Sigmoid colon (tissue), 7 donors: ENCODE measurements around the gene SLC51B. TPM values are rescaled to one million over a fixed set of nuclear protein-coding genes. Genes with fewer than 3 reads are reported as not detected.

Source experiments
- DNase-seq: peaks from one replicate; pipeline ENCODE4 v3.0.0-alpha.2; 2019
- H3K27ac ChIP-seq, 4 donors: fragments of 200-600 bp; sonication (generic); one replicate each; pipeline ENCODE4 v1.5.1; 2016 to 2019; ENCODE audit warnings: mild to moderate bottlenecking in 1 of 4
- H3K27me3 ChIP-seq, 3 donors: fragments of 200-600 bp; sonication (generic); one replicate each; pipeline ENCODE4 v1.5.1; 2019; ENCODE audit warnings: mild to moderate bottlenecking in 1 of 3
- H3K36me3 ChIP-seq, 4 donors: fragments of 200-600 bp; sonication (generic); one replicate each; pipeline ENCODE4 v1.5.1; 2016 to 2019
- H3K4me1 ChIP-seq, 4 donors: fragments of 200-600 bp; sonication (generic); one replicate each; pipeline ENCODE4 v1.5.1; 2017 to 2019
- H3K4me3 ChIP-seq, 4 donors: fragments of 200-600 bp; sonication (generic); one replicate each; pipeline ENCODE4 v1.5.1; 2017 to 2019; ENCODE audit warnings: mild to moderate bottlenecking in 2 of 4, moderate library complexity in 1 of 4
- H3K9me3 ChIP-seq, 4 donors: fragments of 200-600 bp in 3 of 4; sonication (generic) in 3 of 4; one replicate each; pipeline versions ENCODE4 v1.5.1 to v1.6.1; 2013 to 2019
- EP300 ChIP-seq, 4 donors: sonication (generic); formaldehyde crosslinking; IDR thresholded peaks; one replicate each; pipeline ENCODE4 v1.6.1; 2017; ENCODE audit warnings: antibody characterized with exemption in 4 of 4
- POLR2A ChIP-seq, 2 donors: fragments of 450-650 bp; IDR thresholded peaks; one replicate each; pipeline ENCODE4 v1.6.1; 2016; ENCODE audit warnings: antibody characterized with exemption in 2 of 2, mild to moderate bottlenecking in 2 of 2, moderate library complexity in 2 of 2
- POLR2AphosphoS5 ChIP-seq, 4 donors: sonication (generic); formaldehyde crosslinking; IDR thresholded peaks; one replicate each; pipeline ENCODE4 v1.6.1; 2017; ENCODE audit warnings: antibody characterized with exemption in 4 of 4
- WGBS, 2 donors: extraction: QIAGEN DNeasy Blood & Tissue Kit; methylation state at CpG; one replicate each; pipeline ENCODE4 v1.1.7; 2013; 5-methylcytosine and 5-hydroxymethylcytosine counted together
- intact Hi-C: fragments of 100-400 bp; cut with DNase I; formaldehyde crosslinking; loops from one replicate; pipeline ENCODE4 v1.15.1; 2023
- polyA plus RNA-seq, 3 donors: library from polyadenylated mRNA; stranded (reverse); fragments of 200-250 nt; gene quantifications; one replicate each; pipeline ENCODE4 v1.2.3, GENCODE V29; 2013
- total RNA-seq, 4 donors: library from RNA; depleted of rRNA; stranded (reverse); fragments of >200 nt; gene quantifications; one replicate each; pipeline ENCODE4 v1.1.0, GENCODE V29; 2016
- TF ChIP-seq, protein P1 (sequence below), 4 experiments: fragments of 450-650 bp in 3 of 4; fragments of 200-600 bp in 1 of 4; IDR thresholded peaks; one replicate each; pipeline ENCODE4 v1.5.1; 2016 to 2019; ENCODE audit warnings: antibody characterized with exemption in 4 of 4, mild to moderate bottlenecking in 3 of 4, moderate library complexity in 2 of 4
- donor health status: healthy with polysubstance abuse.
- donor health status: Bipolar disorder and iron deficiency.
- donor health status: healthy.

SLC51B gene
- total RNA-seq (not detected), polyA plus RNA-seq (10 to 100 TPM; 76.3 to 92.5 (median 77.0) TPM)

DNA sequence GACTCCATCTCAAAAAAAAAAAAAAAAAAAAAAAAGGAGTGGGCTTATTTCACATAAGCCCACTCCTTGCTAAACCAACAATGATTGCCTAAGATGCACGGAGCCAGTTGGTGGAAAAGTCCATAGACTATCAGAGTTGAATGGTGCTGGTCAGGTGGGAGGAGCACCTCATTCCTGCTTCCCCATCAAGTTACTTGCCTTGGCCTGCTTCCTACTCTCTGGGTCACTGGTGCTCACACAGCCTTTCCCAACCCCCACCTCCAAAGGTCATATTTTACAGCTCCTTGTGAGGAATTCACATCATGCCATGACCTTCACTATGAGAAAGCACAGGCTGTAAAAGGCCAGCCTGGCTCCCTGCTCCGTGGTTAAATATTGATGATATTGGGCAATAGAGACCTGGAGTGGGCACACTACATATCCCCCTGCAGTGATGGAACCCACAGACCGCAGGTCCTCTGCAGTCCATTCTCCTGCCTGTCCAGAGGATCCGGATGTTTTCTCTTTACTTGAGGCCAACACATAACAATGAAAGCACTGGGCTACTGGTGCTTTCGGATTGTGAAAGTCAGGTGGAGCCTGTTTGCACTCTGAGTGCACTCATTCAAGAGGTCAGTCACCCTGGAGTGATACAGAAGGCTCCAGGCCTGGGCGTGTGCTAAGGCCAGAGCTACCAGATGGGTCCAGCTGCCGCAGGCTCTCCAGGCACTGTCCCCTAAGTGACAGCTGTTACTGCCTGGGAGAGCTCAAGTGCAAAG is at the start of gene SLC51B:
Gene SLC51B (plus strand): TSS at position 664 of the 758 bp plus-strand sequence. CDS start 4,618 bp downstream, outside the sequence.
- no peaks in the 10 kb centered on the region for H3K27me3 ChIP-seq
- WGBS, 2 donors: 10 to 64% methylated on average over 7 of the region's 7 CpGs
- intact Hi-C loops: no loop called here
- H3K27ac ChIP-seq: peak within 1 kb of the TSS; percentile 4 to 23 (median 16)
- H3K9me3 ChIP-seq: no peaks in the 10 kb centered on the region
- H3K4me3 ChIP-seq: no peak within 1 kb of the TSS
- H3K4me1 ChIP-seq: peaks cover 0 to 25% (median 13%) of the 10 kb centered on the region in 4 donors
- peak; percentile 23 to 80 (median 70) for TF ChIP-seq POLR2AphosphoS5 (IDR thresholded peaks at IDR 0.05)
- TF ChIP-seq, protein P1, sequence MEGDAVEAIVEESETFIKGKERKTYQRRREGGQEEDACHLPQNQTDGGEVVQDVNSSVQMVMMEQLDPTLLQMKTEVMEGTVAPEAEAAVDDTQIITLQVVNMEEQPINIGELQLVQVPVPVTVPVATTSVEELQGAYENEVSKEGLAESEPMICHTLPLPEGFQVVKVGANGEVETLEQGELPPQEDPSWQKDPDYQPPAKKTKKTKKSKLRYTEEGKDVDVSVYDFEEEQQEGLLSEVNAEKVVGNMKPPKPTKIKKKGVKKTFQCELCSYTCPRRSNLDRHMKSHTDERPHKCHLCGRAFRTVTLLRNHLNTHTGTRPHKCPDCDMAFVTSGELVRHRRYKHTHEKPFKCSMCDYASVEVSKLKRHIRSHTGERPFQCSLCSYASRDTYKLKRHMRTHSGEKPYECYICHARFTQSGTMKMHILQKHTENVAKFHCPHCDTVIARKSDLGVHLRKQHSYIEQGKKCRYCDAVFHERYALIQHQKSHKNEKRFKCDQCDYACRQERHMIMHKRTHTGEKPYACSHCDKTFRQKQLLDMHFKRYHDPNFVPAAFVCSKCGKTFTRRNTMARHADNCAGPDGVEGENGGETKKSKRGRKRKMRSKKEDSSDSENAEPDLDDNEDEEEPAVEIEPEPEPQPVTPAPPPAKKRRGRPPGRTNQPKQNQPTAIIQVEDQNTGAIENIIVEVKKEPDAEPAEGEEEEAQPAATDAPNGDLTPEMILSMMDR (IDR thresholded peaks at IDR 0.05): no peak
- peak; percentile 90 for DNase-seq
- H3K36me3 ChIP-seq: no peaks in the 10 kb centered on the region

DNA sequence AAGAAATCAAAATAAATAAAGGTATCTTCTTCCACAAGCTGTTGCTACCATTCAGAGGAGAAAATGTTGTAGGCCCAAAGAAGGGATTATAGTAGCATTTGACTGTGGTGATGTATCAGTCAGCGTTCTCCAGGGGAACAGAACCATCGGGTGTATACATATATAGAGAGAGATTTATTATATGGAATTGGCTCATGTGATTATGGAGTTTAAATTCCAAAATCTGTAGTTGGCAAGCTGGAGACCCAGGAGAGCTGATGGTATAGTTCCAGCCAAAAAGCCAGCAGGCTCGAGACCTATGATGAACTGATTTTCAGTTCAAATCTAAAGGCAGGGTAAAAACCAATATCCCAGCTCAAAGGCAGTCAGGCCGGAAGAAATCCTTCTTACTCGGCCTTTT is 48.1 kb upstream of the SLC51B start:
- Histone ChIP-seq H3K9me3 (no peaks in the 10 kb centered on the region), H3K36me3 (peaks cover 0 to 10% (median 0%) of the 10 kb centered on the region in 4 donors), H3K27me3 (no peaks in the 10 kb centered on the region), H3K4me1 (no peaks in the 10 kb centered on the region), H3K4me3 (no peak overlapping the region), H3K27ac (no peak overlapping the region)
- 80 to 82% methylated on average over 5 of the region's 5 CpGs for WGBS, 2 donors
- intact Hi-C loops: loop anchor here (10.0 kb wide), 1 partner anchor 262 kb away; no protein-coding TSS in a partner anchor
- TF ChIP-seq POLR2A (IDR thresholded peaks at IDR 0.05) (no peak), EP300 (IDR thresholded peaks at IDR 0.05) (no peak), POLR2AphosphoS5 (IDR thresholded peaks at IDR 0.05) (no peak)
- TF ChIP-seq, protein P1 (IDR thresholded peaks at IDR 0.05): no peak
- no peak for DNase-seq

DNA sequence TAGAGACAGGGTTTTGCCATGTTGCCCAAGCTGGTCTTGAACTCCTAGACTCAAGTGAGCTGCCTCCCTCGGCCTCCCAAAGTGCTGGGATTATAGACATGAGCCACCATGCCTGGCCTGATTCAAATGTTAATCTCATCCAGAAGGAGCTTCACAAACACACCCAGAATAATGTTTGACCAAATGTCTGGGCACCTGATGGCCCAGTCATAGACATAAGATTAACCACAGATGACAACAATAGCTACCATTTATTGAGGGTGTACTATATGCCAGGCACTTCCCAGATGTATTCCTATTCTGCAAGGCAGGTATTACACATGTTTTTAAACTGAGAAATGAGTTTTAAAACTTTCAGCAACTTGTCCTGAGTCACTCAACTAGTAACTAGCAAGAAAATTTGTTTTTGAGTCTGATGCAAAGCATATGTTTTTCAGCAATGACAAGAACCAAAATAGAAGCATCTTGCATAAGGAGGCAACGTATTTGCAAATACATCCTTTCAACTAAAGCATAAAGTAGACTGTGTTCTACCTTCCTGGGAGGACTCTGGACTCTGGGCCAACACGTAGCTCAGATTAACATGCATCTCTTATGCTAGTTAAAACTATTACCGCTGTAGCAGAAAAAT is 47.3 kb upstream of the SLC51B start:
- no peak overlapping the region for H3K4me3 ChIP-seq
- peaks cover 0 to 17% (median 0%) of the 10 kb centered on the region in 4 donors for H3K36me3 ChIP-seq
- H3K9me3 ChIP-seq: no peaks in the 10 kb centered on the region
- H3K27me3 ChIP-seq: no peaks in the 10 kb centered on the region
- no peaks in the 10 kb centered on the region for H3K4me1 ChIP-seq
- intact Hi-C loops: loop anchor here (10.0 kb wide), 1 partner anchor 263 kb away; no protein-coding TSS in a partner anchor
- 84 to 88% methylated on average over 4 of the region's 4 CpGs for WGBS, 2 donors
- no peak for DNase-seq
- TF ChIP-seq POLR2AphosphoS5 (IDR thresholded peaks at IDR 0.05) (no peak), EP300 (IDR thresholded peaks at IDR 0.05) (no peak), POLR2A (IDR thresholded peaks at IDR 0.05) (no peak)
- TF ChIP-seq, protein P1 (IDR thresholded peaks at IDR 0.05): no peak
- H3K27ac ChIP-seq: no peak overlapping the region

DNA sequence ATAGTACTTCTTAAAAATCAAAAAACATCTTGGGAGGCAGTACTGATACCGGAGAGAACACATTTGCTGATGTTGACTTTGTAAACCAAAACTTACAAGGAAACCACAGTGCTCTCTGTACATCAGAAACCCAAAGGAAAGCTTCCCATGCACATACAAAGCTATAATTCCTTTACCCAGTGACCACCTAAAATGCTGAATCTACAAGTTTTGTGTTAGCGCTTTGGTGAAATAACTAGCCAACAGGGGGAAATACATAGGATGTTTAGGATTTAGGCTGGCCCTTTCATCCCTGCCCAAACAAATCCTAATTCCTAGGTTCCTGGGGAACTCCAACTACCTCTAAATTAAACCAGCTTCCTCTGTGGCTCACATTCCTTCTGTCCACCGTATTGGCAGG is 40.2 kb upstream of the SLC51B start:
- TF ChIP-seq EP300 (IDR thresholded peaks at IDR 0.05) (no peak), POLR2A (IDR thresholded peaks at IDR 0.05) (no peak), POLR2AphosphoS5 (IDR thresholded peaks at IDR 0.05) (no peak)
- TF ChIP-seq, protein P1 (IDR thresholded peaks at IDR 0.05): no peak
- H3K4me3 ChIP-seq: no peak overlapping the region
- H3K27ac ChIP-seq: no peak overlapping the region
- intact Hi-C loops: no loop called here
- 90 to 93% methylated on average over 3 of the region's 3 CpGs for WGBS, 2 donors
- H3K4me1 ChIP-seq: no peaks in the 10 kb centered on the region
- peaks cover 0 to 50% (median 2%) of the 10 kb centered on the region in 4 donors for H3K36me3 ChIP-seq
- DNase-seq: no peak
- no peaks in the 10 kb centered on the region for H3K27me3 ChIP-seq
- no peaks in the 10 kb centered on the region for H3K9me3 ChIP-seq
